Adipose tissue (tissue), 3 donors: Measurements from ENCODE around the gene FKTN. TPM values are rescaled to one million over a fixed set of nuclear protein-coding genes. Genes with fewer than 3 reads are reported as not detected.
"Not testable (repeated sequence)": the region's sequence is repeated elsewhere in the genome, so short reads cannot be mapped to it uniquely, and the experiment has no call there.

ENCODE experiments used
- H3K27ac ChIP-seq: one replicate; pipeline ENCODE4 v1.5.1; 2013; ENCODE audit warnings: low read depth, low read length
- WGBS, 3 donors: extraction: QIAGEN DNeasy Blood & Tissue Kit; methylation state at CpG; one replicate each; pipeline ENCODE4 v1.1.7; 2013; 5-methylcytosine and 5-hydroxymethylcytosine counted together
- polyA plus RNA-seq, 3 donors: library from polyadenylated mRNA; stranded (reverse); fragments of 200-250 nt; gene quantifications; one replicate each; pipeline ENCODE4 v1.2.3, GENCODE V29; 2013
- donor health status: healthy with polysubstance abuse.
- donor health status: Bipolar disorder and iron deficiency.
- donor health status: healthy.

The FKTN gene
- polyA plus RNA-seq, result 1 to 10 TPM; 2.1 to 4.1 (median 3.0) TPM

DNA sequence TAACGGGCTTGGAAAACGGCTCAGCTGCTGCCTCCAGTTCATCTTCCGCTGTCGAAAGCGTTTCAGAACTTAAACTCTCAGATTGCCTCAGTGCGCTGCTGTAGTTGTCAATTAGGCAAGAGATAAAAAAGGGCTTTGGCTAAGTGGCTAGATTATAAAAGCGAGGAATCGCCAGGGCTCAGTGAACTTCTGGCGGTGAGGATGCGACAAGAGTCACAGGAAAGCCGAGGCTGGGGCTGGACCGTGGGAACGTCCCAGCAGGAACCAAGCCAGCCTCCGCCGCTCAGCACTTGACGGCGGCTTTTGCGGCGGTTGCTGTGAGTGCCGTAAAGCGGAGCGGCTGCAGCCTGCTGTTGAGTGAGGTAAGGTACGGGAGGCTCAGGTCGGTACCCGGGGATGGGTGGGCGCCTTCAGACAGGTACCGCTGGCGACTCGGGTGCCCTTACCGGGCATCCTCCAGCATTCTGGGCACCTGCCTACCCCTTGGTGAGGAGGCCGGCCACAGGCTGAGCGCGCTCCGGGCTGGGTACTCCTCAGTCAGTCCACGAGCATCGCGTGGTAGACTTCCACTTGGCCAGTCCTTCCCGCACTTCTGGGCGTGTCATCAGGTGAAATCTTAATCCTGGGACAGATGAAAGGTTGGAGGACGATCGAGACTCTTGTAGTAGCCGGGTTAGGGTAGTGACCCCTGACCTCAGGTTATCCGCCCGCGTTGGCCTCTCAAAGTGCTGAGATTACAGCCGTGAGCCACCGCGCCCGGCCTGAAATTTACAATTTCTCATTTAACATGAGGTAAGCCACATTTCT is at the start of gene FKTN:
FKTN (plus strand) TSS at position 328 of the 807 bp plus-strand sequence. CDS start 16,902 bp downstream, outside the sequence.
- WGBS, 3 donors, result 1% methylated on average over 49 of the region's 49 CpGs
- H3K27ac ChIP-seq, result no peak within 1 kb of the TSS

DNA sequence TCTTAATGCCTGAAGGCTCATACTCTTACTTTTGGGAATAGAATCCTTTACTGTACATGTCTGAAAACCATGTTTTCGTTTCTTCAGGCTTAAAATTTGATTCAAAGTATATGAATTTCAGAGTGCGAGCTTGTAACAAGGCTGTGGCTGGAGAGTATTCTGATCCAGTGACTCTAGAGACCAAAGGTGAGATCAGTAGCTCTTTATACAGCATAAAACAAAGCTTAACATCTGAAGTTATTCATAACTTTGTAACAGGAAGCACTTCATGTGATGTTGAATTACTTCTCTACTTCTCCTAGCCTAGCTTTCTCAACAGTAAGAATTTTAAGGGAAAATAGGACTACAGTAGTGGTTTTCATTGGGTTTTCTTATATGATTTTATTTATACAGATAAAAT is 49.4 kb upstream of the FKTN start:
- 96 to 99% (median 96%) methylated on average over 2 of the region's 2 CpGs for WGBS, 3 donors
- no peak overlapping the region for H3K27ac ChIP-seq

DNA sequence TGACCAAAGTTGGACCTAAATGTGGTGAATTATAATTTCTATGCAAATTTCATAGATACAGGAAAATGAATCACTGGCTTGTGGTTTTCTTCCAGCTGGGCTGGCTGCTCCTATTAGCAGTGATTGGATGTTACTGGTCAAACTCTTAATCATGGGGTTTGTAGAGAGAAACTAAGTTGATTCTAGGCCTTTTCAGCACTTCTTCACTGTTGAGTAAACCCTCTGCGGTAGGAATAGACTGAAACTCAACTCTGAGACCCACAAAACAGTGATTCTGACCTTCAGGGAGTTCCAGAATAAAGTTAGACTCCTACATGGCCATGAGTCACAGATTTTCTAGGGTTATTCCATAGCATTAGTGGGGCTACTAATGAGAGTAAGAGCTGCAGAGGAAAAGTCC is 47.9 kb upstream of the FKTN start:
- no peak overlapping the region for H3K27ac ChIP-seq
- 83 to 90% (median 86%) methylated on average over 1 of the region's 1 CpG for WGBS, 3 donors

DNA sequence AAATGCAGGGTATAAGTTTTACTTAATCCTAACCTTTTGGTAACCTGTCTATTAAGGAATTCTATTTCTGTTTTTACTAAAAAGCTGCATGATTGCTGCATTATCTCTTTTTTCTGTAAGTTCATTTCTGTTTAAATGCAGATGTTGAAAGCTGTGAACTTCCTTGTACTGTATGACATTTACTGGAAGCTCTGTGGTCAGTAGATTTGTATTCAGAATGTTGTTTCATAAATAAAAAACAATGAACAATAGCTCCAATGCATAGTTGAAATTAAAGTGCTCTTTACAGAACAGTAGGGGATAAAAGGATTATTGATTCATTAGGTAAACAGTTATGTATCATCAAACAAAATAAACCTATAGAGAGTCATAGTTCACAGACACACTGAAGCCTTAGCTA is 46.5 kb upstream of the FKTN start:
- H3K27ac ChIP-seq, result no peak overlapping the region

DNA sequence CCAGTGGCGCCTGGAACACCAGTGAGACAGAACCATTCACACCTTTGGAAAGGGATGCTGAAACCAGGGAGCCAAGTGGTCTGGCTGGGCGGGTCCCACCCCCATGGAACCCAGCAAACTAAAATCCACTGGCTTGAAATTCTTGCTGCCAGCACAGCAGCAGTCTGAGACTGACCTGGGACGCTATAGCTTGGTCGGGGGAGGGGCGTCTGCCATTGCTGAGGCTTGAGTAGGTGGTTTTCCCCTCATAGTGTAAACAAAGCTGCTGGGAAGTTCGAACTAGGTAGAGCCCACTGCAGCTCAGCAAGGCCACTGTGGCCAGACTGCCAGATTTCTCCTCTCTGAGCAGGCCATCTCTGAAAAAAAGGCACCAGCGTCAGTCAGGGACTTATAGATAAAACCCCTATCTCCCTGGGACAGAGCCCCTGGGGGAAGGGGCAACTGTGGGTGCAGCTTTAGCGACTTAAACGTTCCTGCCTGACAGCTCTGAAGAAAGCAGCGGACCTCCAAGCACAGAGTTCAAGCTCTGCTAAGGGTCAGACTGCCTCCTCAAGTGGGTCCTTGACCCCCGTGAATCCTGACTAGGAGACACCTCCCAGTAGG is 42.0 kb upstream of the FKTN start:
- no peak overlapping the region for H3K27ac ChIP-seq
- 87 to 90% (median 90%) methylated on average over 11 of the region's 11 CpGs for WGBS, 3 donors

DNA sequence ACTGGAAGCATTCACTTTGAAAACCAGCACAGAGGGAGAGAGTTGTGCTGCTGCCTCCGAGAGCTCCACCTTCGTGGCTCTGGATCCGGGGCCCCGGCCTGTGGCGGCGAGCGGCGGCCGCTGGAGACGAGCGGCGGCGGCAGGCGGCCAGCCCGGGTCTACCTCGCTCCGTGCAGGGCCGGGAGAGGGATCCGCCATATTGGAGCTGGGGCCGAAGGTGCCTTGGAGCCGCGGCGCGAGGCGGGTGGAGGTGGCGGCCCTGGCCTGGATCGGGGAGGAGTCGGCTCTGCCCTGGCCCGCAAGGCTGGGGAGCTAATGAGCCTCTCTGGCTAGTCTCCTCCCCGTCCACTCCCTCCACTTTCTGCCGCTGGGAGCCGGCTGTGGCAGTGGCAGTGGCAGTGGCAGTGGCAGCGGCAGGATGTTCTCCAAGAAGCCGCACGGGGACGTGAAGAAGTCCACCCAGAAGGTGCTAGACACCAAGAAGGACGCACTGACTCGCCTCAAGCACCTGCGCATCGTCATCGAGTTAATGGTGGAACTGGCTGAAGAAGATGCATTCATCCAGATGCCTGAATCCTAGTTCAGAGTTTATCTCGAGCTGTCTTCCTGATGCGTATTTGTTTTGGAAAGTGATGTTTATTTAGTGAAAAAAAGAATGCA is 38.1 kb upstream of the FKTN start:
- WGBS, 3 donors, result 86 to 96% (median 91%) methylated on average over 27 to 43 of the region's 43 CpGs
- H3K27ac ChIP-seq, result not testable (repeated sequence)

DNA sequence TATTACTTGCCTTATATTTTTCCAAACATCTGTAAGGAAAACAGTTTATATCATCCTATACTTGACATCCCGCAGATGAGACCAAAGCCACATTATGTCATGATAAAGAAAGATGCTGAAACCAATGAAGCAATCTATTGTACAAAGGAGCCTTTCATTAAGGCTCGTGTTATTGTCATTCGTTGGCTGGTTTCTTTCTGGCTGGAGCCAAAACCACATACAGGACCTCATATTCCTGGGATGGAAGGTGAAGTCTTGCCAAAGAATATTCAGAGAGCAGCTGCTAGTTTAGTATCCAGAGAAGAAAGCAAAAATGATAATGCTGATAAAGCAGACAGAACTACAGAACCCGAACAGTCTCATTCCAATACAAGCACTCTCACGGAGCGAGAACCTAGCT is 36.9 kb upstream of the FKTN start:
- not testable (repeated sequence) for H3K27ac ChIP-seq
- WGBS, 3 donors, result 87 to 98% (median 92%) methylated on average over 5 to 6 of the region's 6 CpGs

DNA sequence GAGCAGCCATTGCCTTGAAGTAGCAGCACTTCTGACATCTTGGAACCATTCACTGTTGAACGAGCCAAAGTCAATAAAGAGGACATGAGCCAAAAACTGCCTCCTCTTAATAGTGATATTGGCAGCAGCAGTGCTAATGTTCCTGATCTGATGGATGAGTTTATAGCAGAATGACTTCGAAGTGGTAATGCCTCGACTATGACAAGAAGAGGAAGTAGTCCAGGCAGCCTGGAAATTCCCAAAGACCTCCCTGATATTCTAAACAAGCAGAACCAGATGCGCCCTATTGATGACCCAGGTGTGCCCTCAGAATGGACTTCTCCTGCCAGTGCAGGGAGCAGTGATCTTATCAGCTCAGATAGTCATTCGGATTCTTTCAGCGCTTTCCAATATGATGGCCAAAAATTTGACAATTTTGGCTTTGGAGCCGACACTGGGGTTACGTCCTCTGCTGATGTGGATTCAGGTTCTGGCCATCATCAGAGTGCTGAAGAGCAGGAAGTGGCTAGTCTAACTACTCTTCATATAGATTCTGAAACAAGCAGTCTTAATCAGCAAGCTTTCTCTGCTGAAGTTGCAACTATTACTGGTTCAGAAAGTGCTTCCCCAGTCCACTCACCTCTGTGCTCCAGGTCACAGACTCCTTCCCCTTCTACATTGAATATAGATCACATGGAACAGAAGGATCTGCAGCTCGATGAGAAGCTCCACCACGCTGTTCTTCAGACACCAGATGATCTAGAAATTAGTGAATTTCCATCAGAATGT is 35.1 kb upstream of the FKTN start:
- 77 to 90% (median 87%) methylated on average over 9 to 10 of the region's 10 CpGs for WGBS, 3 donors
- not testable (repeated sequence) for H3K27ac ChIP-seq

DNA sequence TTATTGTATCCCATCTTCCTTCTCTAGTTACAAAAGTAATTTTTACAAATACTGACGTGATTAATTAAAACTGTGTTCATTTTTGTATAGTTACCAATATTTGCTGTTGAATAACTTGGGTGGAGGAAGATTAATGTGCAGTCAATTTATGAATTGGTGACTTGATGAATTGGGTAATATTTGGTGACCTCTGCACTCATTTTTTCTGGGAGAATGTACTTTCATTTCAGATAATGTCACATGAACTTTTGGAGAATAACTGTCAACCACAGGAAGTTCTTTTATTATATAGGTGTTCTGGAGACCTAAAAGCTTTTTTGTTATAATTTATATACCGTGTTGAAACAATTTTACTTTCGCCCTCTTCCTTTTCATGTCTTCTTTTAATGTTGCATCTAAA is 26.4 kb upstream of the FKTN start:
- WGBS, 3 donors, result 67 to 78% (median 70%) methylated on average over 3 of the region's 3 CpGs
- no peak overlapping the region for H3K27ac ChIP-seq

DNA sequence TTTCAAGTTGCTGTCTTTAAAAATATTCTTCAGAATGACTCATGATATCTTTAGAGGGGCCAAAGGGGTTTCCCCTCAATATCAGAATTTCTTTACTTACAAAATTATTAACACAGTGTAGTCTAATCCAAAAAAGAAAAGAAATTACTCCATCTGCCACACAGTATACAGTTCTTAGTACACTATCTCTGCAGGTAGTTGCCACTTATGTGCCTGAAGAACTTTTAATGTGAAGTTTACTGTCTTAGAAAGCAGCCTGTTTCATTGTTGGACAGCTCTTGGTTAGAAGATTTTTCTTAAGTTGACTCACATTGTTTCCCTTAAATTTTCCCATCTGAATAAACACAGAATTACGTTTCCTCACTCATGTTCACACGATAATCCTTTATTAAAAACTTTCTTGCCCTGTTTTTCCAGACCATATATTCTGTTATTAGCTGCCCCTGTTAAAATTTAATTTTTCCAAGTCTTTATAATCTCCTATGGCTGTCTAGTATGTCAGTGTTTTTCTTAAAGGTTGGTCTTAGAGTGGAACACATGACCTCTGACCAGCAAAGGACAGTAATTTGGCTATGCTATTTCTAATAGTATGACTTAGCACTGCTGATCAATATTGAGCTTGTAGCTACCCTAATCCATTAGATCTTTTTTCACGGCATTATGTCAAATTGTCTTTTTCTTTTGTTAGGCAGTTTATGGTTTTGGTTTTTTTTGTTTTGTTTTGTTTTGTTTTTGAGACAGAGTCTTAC is 21.8 kb upstream of the FKTN start:
- no peak overlapping the region for H3K27ac ChIP-seq
- WGBS, 3 donors, result 93 to 98% (median 94%) methylated on average over 3 of the region's 3 CpGs

DNA sequence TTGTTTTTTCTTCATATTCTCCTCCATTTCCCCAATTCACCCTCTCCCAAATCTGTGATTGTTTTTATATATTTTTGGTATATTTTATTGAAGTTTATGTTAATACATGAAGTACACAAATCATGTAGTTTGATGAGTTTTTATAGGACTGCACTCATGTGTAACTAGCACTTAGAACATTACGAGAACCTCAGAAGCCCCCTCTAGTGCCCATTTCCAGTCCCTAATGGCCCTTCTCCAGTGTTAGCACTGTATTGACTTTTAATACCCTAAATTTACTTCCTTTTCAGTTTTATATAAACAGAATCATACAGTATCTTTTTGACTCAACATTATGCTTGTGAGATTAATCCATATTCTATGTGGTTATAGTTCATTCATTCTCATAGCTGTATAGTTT is 18.5 kb upstream of the FKTN start:
- 99 to 100% (median 100%) methylated on average over 1 of the region's 1 CpG for WGBS, 3 donors

DNA sequence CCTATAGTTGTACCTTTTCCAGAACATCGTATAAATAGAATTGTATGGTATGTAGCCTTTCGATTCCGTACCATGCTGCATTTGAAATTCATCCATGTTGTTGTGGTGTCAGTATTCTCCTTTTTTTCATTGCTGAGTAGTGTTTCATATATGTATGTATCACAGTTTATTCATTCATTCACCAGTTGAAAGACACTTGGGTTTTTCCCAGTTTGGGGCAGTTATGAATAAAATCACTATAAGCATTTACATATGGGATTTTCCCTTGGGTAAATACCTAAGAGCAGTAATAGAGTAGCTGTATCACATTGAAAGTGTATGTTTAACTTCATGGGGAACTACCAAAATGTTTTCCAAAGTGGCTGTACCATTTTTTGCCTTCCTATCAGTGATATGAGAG is 16.1 kb upstream of the FKTN start:
- WGBS, 3 donors, result 95 to 97% (median 95%) methylated on average over 3 of the region's 3 CpGs
- no peak overlapping the region for H3K27ac ChIP-seq

More for the DNA sequence above, 18.5 kb upstream of the FKTN start:
- no peak overlapping the region for H3K27ac ChIP-seq

DNA sequence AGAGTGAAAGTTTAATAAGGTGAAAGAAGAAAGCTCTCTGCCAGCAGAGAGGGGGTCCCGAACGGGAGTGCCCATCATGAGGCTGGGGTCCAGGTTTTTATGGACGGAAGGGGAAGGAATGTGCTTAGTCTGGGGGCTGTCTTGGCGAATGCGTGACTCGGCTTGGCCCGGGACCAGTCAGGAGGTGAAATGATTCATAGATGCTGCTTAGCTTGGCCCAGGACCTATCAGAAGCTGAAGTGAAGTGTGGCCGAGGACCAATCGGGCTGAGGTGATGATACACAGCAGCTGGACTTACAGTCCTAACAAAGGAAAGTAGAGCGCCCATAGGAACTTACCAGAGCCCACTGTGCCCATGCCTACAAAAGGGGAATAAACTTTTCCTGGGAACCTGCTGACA is 3.9 kb upstream of the FKTN start:
- H3K27ac ChIP-seq, result no peak overlapping the region
- WGBS, 3 donors, result 75 to 87% (median 79%) methylated on average over 10 of the region's 10 CpGs

DNA sequence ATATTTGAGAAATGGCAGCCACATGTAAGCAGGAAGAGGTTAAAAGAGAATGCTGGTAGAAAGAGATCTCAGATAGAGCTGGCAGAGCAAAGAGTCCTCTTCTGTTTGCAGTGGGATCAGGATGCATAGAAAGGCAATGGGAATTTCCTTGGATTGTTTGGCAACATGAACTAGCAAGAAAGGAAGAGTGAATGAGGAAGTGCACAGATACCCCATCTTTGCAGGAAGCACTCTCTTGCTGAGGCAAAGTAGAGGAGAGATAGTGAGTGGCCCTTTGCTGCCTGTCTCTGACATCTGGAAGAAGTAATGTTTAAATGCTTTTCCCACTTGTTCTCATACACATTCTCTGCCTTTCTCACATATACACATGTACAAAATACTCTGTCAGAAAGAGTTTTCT is 14.5 kb downstream of the FKTN start:
- no peak overlapping the region for H3K27ac ChIP-seq

DNA sequence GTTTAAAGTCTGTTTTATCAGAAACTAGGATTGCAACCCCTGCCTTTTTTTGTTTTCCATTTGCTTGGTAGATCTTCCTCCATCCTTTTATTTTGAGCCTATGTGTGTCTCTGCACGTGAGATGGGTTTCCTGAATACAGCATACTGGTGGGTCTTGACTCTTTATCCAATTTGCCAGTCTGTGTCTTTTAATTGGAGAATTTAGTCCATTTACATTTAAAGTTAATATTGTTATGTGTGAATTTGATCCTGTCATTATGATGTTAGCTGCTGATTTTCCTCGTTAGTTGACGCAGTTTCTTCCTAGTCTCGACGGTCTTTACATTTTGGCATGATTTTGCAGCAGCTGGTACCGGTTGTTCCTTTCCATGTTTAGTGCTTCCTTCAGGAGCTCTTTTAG is 22.0 kb downstream of the FKTN start:
- WGBS, 3 donors, result 93 to 99% (median 96%) methylated on average over 5 of the region's 6 CpGs

DNA sequence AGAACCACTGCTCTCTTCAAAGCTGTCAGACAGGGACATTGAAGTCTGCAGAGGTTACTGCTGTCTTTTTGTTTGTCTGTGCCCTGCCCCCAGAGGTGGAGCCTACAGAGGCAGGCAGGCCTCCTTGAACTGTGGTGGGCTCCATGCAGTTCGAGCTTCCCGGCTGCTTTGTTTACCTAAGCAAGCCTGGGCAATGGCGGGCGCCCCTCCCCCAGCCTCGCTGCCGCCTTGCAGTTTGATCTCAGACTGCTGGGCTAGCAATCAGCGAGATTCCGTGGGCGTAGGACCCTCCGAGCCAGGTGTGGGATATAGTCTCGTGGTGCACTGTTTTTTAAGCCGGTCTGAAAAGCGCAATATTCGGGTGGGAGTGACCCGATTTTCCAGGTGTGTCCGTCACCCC is 23.6 kb downstream of the FKTN start:
- WGBS, 3 donors, result 75 to 81% (median 81%) methylated on average over 16 of the region's 16 CpGs
- not testable (repeated sequence) for H3K27ac ChIP-seq

More for the DNA sequence above, 22.0 kb downstream of the FKTN start:
- H3K27ac ChIP-seq, result not testable (repeated sequence)

DNA sequence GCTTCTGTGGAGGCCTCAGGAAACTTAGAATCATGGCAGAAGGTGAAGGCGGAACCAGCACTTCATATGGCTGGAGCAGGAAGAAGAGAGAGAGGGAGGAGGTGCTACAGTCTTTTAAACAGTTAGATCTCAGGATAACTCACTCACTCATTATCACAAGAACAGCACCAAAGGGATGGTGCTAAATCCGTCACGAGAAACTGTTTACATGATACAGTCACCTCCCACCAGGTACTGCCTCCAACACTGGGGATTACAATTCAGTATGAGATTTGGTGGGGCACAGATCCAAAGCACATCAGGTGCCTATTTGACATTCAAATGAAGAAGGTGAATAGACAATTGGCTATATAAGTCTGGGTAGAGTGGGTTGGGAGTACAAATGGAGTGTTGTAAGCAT is 35.2 kb downstream of the FKTN start:
- WGBS, 3 donors, result 72 to 95% (median 94%) methylated on average over 3 of the region's 3 CpGs
- no peak overlapping the region for H3K27ac ChIP-seq
